Epidermal melanocyte (primary cell): ENCODE measurements around the gene CD300LG.

Experiments used
- DNase-seq: peaks from one replicate; pipeline ENCODE4 v3.0.0; 2011; ENCODE audit warnings: low spot score; ENCODE audit not compliant: insufficient read length

CD300LG gene

DNA sequence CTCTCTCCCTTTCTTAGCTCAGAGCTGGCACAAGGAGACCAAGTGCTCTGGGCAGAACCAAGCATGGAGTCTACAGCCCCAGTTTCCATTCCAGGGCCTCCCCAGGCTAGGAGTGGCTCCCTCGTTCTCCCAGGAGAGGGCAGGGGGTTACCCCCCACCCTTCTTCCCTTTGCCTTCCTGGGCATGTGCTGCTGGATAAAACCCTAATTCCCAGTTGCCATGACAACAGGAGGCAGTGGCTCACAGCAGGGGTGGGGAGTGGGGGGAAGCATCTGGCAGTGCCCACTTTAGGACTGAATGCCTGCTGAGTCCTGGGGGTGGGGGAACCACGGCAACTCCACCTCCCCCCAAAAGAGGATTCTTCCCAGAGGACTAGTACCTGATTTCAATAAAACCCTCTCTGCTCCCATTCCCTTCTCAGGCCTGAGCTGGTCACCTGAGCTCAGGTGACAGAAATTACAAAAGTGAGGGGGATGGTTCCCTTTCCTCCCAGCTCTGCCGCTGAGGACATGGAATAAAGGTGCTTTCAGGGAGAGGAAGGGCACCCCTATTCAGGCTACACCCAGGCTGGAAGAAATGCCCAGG lies 58.5 kb downstream of the CD300LG start:
- DNase-seq = no peak

DNA sequence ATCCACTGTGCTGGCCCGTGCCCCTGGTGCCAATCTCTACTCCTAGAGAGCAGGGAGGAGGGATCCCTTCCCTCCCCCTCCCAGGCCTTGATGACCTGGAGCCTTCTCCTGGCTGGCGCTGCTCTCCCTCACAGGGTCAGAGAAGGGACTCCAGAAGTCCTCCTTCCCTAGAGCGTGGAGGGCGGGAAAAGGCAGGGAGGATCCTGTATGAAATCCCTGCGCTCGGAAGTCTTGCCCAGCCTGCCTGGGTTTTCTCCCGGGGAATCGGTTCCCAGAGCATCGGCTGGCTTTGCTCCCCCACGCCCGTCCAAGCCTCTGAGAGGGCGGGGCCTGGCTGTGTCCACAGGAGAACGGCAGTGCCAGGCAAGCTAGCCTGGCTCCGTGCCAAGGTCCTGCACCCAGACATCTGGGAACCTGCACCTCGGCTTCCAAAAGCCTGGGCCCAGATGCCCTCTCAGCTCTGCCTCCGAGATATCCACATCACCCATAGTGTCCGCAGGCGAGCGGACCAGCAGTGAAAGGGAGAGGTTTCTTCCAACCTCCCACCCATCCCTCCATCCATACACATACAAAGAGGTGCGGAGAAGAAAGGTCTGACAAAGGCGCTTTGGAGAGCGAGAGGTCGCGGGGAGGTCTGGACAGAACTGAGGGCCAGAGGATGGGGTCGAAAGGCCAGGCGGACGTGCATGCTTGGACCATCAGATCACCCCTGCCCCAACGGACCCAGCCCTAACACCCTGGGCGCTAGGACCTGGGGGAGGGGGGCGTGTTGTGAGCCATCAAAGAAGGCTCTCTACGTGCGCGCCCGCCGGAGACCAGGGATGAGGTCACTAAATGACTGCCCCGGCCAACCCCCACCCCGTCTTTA lies 59.2 kb downstream of the CD300LG start:
- no peak for DNase-seq

DNA sequence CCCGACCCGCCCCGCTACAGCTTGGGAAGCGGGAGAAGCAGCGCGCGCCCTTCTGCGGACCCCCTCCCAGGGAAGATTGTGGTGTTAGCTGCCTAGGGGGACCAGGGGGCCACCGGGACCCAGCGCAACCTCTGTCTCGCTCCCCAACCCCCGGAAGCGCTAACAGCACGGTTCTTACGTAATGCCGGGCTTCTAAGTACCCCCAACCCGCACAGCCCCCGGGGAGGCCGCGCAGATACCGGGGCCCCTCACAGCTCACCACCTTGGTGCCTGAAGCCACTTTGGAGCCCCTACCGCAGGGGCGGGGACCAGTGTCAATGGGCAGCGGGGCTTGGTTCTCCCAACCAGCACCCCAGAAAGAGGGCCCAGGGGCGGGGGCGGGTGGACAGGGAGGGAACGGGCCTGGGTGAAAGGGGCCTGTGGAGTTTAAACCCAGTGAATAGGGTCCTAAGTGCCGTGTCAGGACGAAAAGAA lies 60.0 kb downstream of the CD300LG start:
- DNase-seq = no peak

DNA sequence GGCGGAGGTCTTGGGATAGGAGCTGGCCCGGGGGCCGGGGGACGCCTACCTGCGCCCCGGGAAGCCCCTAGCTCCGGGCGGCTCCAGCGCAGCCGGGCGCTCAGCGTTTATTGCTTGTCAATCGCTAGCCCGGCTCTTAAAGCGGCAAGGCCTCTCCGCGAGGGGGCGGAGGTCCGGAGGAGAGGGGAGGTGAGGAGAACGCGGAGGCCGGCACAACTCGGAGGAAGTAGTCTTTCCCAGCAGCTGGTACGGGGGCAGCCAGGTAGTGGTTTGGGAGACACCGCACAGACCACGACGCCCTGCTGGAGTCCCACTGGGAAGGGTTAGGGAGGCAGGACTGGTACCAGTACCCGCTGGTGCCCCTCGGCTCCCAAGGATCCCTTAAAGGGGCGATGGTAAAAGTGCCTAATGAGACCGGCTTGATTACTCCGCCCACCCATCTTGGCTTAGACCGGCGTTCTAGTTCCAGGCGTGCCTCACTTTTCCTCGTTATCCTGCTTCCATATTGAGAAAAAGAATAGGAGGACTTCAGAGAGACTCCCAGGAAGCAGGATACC lies 60.5 kb downstream of the CD300LG start, which contains the start of gene MPP2:
Gene MPP2, minus strand, starts transcription at position 112 of the 557 bp plus-strand sequence. CDS start 3,076 bp downstream, outside the sequence.
- peak; percentile 84 for DNase-seq

DNA sequence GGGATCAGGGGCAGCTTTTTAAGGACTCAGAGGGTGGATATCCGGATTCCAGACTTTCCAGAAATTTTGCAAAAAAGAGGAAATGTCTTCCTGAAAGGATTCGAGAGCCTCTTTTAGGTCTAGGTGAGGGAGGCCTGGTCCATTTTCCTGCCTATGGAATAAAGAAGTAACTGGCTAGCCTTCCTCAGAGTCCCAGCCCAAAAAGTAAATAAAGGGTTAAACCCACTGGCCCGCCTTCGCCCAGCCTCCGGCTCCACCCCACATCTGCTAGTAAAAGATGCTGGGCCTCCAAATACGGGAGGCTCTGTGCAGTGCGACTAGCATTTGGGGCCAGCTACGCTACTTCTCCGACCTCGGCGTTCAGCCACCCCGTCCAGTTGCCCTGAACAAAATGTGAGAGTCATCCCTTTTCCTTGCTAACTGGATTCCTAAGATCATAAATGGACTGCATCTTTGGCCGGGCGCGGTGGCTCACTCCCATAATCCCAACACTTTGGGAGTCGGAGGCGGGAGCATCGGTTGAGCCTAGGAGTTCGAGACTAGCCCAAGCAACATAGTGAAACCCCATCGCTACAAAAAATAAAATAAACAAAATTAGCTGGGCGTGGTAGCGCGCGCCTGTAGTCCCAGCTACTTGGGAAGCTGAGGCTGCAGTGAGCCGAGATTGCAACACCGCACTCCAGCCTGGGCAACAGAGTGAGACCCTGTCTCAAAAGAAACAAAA lies 61.2 kb downstream of the CD300LG start:
- DNase-seq = peak; percentile 77

DNA sequence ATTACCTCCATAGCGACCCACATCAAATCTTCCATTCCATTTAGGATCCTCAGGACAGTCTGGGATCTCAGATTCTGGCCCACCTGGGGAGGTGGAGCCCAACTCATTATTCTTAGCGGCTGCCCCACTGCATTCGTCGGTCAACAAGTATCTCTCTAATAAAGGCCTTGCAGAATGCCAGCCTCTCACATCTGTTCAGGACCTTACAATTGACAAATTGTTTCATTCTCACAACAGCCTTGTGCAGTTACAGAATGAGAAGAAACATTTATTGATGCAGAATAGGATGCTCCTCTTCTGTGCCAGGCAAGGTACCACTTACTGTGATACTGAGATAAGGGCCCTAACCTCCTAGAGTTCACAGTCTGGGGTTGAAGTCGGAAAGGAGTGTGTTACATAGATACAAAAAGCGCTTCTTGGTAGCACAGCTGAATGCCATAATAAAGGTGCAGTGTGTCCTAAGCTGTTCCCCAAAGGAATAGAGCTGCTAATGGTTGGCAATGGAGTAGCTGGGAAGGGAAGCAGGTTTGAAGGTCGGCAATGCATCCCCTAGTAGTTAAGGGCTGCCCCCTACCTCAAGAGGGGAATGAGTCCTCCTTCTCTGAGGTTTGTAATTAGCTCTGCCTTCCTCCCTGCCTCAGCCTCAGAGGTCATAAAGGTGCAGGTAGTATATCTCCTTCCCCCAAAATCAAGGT lies 62.7 kb downstream of the CD300LG start:
- DNase-seq = no peak

DNA sequence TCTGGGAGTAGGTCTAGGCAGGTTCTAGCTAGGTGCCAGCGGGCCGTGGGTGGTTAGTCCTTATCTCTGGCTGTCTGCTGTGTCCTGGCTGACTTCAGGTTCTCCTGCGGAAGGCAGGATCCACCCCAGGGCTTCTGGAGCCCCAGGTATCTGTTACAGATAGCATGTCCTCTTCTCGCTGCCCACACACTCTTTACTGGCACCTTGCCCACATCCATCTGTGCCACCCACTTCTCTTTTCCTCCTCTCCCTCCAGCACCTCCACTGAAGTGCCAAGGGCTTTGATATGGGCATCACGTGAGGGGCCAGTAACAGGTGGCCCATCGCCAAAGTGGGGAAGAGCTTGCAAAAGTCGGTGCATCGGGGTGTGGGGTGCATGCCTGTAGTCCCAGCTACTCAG lies 64.9 kb downstream of the CD300LG start:
- no peak for DNase-seq

DNA sequence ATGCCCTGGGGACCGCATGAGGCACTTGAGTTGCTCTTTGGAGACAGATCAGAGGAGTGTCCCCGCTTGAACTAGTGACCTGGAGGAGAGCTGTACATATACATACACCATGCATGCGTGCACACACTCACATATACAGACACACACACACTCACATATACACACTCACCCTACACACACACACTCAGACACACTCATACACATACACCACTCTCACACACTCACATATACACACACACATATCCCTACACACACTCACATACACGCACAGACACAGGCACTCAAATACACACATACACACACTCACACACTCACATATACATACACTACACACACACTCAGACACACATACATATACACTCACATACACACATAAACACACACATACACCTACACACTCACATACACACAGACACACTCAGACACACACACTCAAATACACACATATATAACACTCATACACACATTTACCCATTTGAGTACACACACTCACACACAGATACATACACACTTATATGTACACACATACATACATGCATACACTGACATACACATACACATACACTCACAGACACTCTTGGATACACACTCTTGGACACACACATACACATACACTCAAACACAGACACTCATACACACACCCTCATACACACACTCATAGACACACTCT lies 65.8 kb downstream of the CD300LG start:
- no peak for DNase-seq
